ENCODE data around the gene TNFRSF8.
"Not testable (repeated sequence)": the region's sequence is repeated elsewhere in the genome, so short reads cannot be mapped to it uniquely, and the experiment has no call there.

TNFRSF8 gene

GRCh38 chr1:12039164-12039525, 24.0 kb upstream of the TNFRSF8 start:
- DNase-seq: no peak

GRCh38 chr1:12039824-12040456, 23.2 kb upstream of the TNFRSF8 start:
- DNase-seq: not testable (repeated sequence)

- no peak for DNase-seq
Measured at GRCh38 chr1:12040457-12041051, 22.5 kb upstream of the TNFRSF8 start.

GRCh38 chr1:12044187-12044877, 18.8 kb upstream of the TNFRSF8 start:
- DNase-seq: not testable (repeated sequence)

GRCh38 chr1:12046749-12047119, 16.4 kb upstream of the TNFRSF8 start:
- DNase-seq: no peak

- peak; percentile 50 for DNase-seq
Measured at GRCh38 chr1:12047120-12047876, 15.8 kb upstream of the TNFRSF8 start.

GRCh38 chr1:12048372-12048771, 14.7 kb upstream of the TNFRSF8 start:
- DNase-seq: no peak

- no peak for DNase-seq
Measured at GRCh38 chr1:12049616-12050015, 13.5 kb upstream of the TNFRSF8 start.

GRCh38 chr1:12051361-12051760, 11.7 kb upstream of the TNFRSF8 start:
- no peak for DNase-seq

GRCh38 chr1:12052008-12052573, 11.0 kb upstream of the TNFRSF8 start:
- peak; percentile 28 for DNase-seq

GRCh38 chr1:12052997-12053686, 10.0 kb upstream of the TNFRSF8 start:
- no peak for DNase-seq

GRCh38 chr1:12053752-12054548, 9.2 kb upstream of the TNFRSF8 start:
- DNase-seq: no peak

GRCh38 chr1:12055259-12055658, 7.8 kb upstream of the TNFRSF8 start:
- no peak for DNase-seq

GRCh38 chr1:12056331-12056841, 6.7 kb upstream of the TNFRSF8 start:
- no peak for DNase-seq

- no peak for DNase-seq
Measured at GRCh38 chr1:12057382-12057781, 5.7 kb upstream of the TNFRSF8 start.

GRCh38 chr1:12057940-12058687, 5.0 kb upstream of the TNFRSF8 start:
- DNase-seq: no peak

GRCh38 chr1:12059226-12059625, 3.9 kb upstream of the TNFRSF8 start:
- no peak for DNase-seq

GRCh38 chr1:12059722-12060464, 3.2 kb upstream of the TNFRSF8 start:
- no peak for DNase-seq

GRCh38 chr1:12060500-12060899, 2.6 kb upstream of the TNFRSF8 start:
- no peak for DNase-seq

Data from CD4-positive, alpha-beta T cell treated with Interleukin-21 for 1 hour (primary cell).